Activated naive CD8-positive, alpha-beta T cell (primary cell): ENCODE data around the gene MRPL20.
"Not testable (repeated sequence)": the region's sequence is repeated elsewhere in the genome, so short reads cannot be mapped to it uniquely, and the experiment has no call there.

ENCODE experiments used
- H3K27ac Mint-ChIP-seq: one replicate; pipeline ENCODE4 v1.8.0; 2021; ENCODE audit warnings: mixed read lengths
- H3K27me3 Mint-ChIP-seq: one replicate; pipeline ENCODE4 v1.8.0; 2021; ENCODE audit warnings: mixed read lengths
- H3K36me3 Mint-ChIP-seq: one replicate; pipeline ENCODE4 v1.8.0; 2021; ENCODE audit warnings: mixed read lengths
- H3K4me1 Mint-ChIP-seq: one replicate; pipeline ENCODE4 v1.8.0; 2021; ENCODE audit warnings: low read depth, mixed read lengths
- H3K4me3 Mint-ChIP-seq: one replicate; pipeline ENCODE4 v1.8.0; 2021; ENCODE audit warnings: mild to moderate bottlenecking, mixed read lengths
- H3K9me3 Mint-ChIP-seq: one replicate; pipeline ENCODE4 v1.8.0; 2021; ENCODE audit warnings: low read depth, mixed read lengths

Gene MRPL20

GRCh38 chr1:1374589-1374928, 32.5 kb downstream of the MRPL20 start:
- Mint-ChIP-seq H3K27ac (peak overlapping the region; percentile 28), H3K9me3 (no peaks in the 10 kb centered on the region), H3K4me1 (peaks cover 15% of the 10 kb centered on the region), H3K27me3 (no peaks in the 10 kb centered on the region), H3K36me3 (no peaks in the 10 kb centered on the region), H3K4me3 (peak overlapping the region; percentile 91)

GRCh38 chr1:1373815-1374588, 33.1 kb downstream of the MRPL20 start:
- H3K27ac Mint-ChIP-seq = peak overlapping the region; percentile 46

GRCh38 chr1:1373051-1373814, 33.9 kb downstream of the MRPL20 start:
- no peaks in the 10 kb centered on the region for H3K27me3 Mint-ChIP-seq
- peaks cover 15% of the 10 kb centered on the region for H3K4me1 Mint-ChIP-seq
- no peaks in the 10 kb centered on the region for H3K36me3 Mint-ChIP-seq
- peak overlapping the region; percentile 91 for H3K4me3 Mint-ChIP-seq
- H3K9me3 Mint-ChIP-seq = no peaks in the 10 kb centered on the region
- H3K27ac Mint-ChIP-seq = no peak overlapping the region

More at GRCh38 chr1:1373815-1374588, 33.1 kb downstream of the MRPL20 start:
- Mint-ChIP-seq H3K4me1 (peaks cover 15% of the 10 kb centered on the region), H3K36me3 (no peaks in the 10 kb centered on the region), H3K4me3 (peak overlapping the region; percentile 91), H3K27me3 (no peaks in the 10 kb centered on the region), H3K9me3 (no peaks in the 10 kb centered on the region)

- Mint-ChIP-seq H3K4me3 (peak overlapping the region; percentile 54), H3K27ac (no peak overlapping the region), H3K4me1 (peaks cover 15% of the 10 kb centered on the region), H3K36me3 (no peaks in the 10 kb centered on the region), H3K9me3 (no peaks in the 10 kb centered on the region), H3K27me3 (no peaks in the 10 kb centered on the region)
Measured at GRCh38 chr1:1371746-1372711, 35.1 kb downstream of the MRPL20 start.

GRCh38 chr1:1371364-1371745, 35.7 kb downstream of the MRPL20 start:
- Mint-ChIP-seq H3K27me3 (no peaks in the 10 kb centered on the region), H3K9me3 (no peaks in the 10 kb centered on the region), H3K27ac (no peak overlapping the region), H3K4me3 (no peak overlapping the region), H3K36me3 (no peaks in the 10 kb centered on the region), H3K4me1 (peaks cover 15% of the 10 kb centered on the region)

GRCh38 chr1:1370771-1371300, 36.3 kb downstream of the MRPL20 start:
- H3K27ac Mint-ChIP-seq = no peak overlapping the region
- H3K9me3 Mint-ChIP-seq = no peaks in the 10 kb centered on the region
- H3K36me3 Mint-ChIP-seq = no peaks in the 10 kb centered on the region
- H3K4me3 Mint-ChIP-seq = no peak overlapping the region
- H3K4me1 Mint-ChIP-seq = peaks cover 15% of the 10 kb centered on the region
- H3K27me3 Mint-ChIP-seq = no peaks in the 10 kb centered on the region

- H3K4me3 Mint-ChIP-seq, H3K9me3 Mint-ChIP-seq, H3K27ac Mint-ChIP-seq, H3K36me3 Mint-ChIP-seq, H3K27me3 Mint-ChIP-seq: not testable (repeated sequence)
- peaks cover 13% of the 10 kb centered on the region for H3K4me1 Mint-ChIP-seq
Measured at GRCh38 chr1:1370094-1370493, 37.0 kb downstream of the MRPL20 start.

- Mint-ChIP-seq H3K4me3 (no peak overlapping the region), H3K27me3 (no peaks in the 10 kb centered on the region), H3K4me1 (peaks cover 9% of the 10 kb centered on the region), H3K36me3 (no peaks in the 10 kb centered on the region), H3K9me3 (no peaks in the 10 kb centered on the region), H3K27ac (no peak overlapping the region)
Measured at GRCh38 chr1:1367315-1367714, 39.8 kb downstream of the MRPL20 start.

- H3K27me3 Mint-ChIP-seq = no peaks in the 10 kb centered on the region
Measured at GRCh38 chr1:1366699-1367066, 40.4 kb downstream of the MRPL20 start.

GRCh38 chr1:1365875-1366698, 41.0 kb downstream of the MRPL20 start:
- no peaks in the 10 kb centered on the region for H3K36me3 Mint-ChIP-seq
- H3K4me3 Mint-ChIP-seq = no peak overlapping the region
- H3K4me1 Mint-ChIP-seq = peaks cover 5% of the 10 kb centered on the region
- no peaks in the 10 kb centered on the region for H3K9me3 Mint-ChIP-seq
- no peaks in the 10 kb centered on the region for H3K27me3 Mint-ChIP-seq
- H3K27ac Mint-ChIP-seq = no peak overlapping the region

More at GRCh38 chr1:1366699-1367066, 40.4 kb downstream of the MRPL20 start:
- H3K4me1 Mint-ChIP-seq = peaks cover 7% of the 10 kb centered on the region
- H3K4me3 Mint-ChIP-seq = no peak overlapping the region
- H3K36me3 Mint-ChIP-seq = no peaks in the 10 kb centered on the region
- no peaks in the 10 kb centered on the region for H3K9me3 Mint-ChIP-seq
- no peak overlapping the region for H3K27ac Mint-ChIP-seq

GRCh38 chr1:1364266-1364665, 42.8 kb downstream of the MRPL20 start:
- Mint-ChIP-seq H3K4me3 (no peak overlapping the region), H3K27ac (no peak overlapping the region), H3K4me1 (peaks cover 10% of the 10 kb centered on the region), H3K36me3 (no peaks in the 10 kb centered on the region), H3K9me3 (no peaks in the 10 kb centered on the region), H3K27me3 (no peaks in the 10 kb centered on the region)

GRCh38 chr1:1361982-1362423, 45.1 kb downstream of the MRPL20 start:
- Mint-ChIP-seq H3K4me3 (no peak overlapping the region), H3K27ac (peak overlapping the region; percentile 28), H3K4me1 (peaks cover 22% of the 10 kb centered on the region), H3K9me3 (no peaks in the 10 kb centered on the region), H3K36me3 (no peaks in the 10 kb centered on the region), H3K27me3 (no peaks in the 10 kb centered on the region)

GRCh38 chr1:1361233-1361981, 45.7 kb downstream of the MRPL20 start:
- H3K27ac Mint-ChIP-seq = no peak overlapping the region
- H3K4me3 Mint-ChIP-seq = no peak overlapping the region
- no peaks in the 10 kb centered on the region for H3K27me3 Mint-ChIP-seq
- H3K36me3 Mint-ChIP-seq = no peaks in the 10 kb centered on the region
- H3K4me1 Mint-ChIP-seq = peaks cover 22% of the 10 kb centered on the region
- H3K9me3 Mint-ChIP-seq = no peaks in the 10 kb centered on the region
